GM18870 (cell line): ENCODE data around the gene THRB.

Experiments
- ATAC-seq: cut with Tn5 transposase; IDR thresholded peaks from one replicate; pipeline ENCODE4 v1.9.1; 2021; ENCODE audit warnings: moderate library complexity; ENCODE audit not compliant: unreplicated experiment

The THRB gene

DNA sequence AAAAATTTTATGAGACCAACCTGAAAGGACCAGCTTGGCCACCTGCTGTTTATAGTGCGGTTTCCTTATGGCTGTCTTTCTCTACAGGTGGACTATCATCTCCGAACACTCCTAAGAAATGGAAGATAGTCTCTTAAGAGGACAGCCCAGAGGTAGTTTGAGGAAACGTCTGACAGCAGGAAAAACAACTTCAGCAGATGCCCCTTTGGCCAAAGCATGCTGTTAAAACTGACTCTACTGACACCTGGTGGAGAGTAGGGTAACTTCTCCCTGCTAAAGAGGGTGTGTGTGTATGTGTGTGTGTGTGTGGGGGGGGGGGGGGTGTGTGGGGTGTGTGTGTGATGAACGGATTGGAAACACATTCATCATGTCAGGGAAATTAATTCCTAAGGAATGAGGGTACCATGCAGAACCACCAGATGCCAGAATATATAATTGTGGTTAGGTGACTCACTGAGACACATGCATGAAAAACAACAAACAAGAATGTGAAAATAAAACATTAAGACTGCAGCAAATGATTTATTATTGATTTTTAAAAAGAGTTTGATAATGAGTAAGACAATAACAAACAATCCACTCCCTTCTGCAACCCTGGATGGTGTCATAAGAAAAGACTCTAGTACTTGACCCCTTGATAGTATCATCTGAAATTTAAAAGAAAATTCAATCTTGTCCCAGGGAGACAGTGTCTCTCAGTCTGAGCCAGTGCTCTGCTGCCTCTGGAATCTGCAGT is 256.5 kb downstream of the THRB start:
- ATAC-seq, result peak; percentile 61

DNA sequence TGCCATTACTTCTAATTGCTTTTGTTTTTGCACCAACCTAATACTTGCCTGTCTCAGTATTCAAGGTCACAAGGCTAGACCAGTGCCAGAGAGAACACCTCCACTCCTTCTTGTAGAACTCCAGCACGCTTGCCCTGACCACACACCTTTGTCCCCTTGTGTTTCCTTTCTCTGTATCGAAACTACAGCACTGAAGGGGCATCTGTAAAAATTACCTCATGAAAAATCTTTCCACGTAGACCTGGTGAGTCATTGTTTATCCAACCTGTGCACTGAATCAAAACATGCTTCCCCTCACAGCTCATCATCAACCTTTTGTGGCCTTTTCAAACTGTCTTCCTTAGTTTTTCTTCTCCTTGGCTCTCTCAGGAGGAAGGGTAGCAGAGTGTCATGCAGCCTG is 259.5 kb downstream of the THRB start:
- peak; percentile 84 for ATAC-seq

DNA sequence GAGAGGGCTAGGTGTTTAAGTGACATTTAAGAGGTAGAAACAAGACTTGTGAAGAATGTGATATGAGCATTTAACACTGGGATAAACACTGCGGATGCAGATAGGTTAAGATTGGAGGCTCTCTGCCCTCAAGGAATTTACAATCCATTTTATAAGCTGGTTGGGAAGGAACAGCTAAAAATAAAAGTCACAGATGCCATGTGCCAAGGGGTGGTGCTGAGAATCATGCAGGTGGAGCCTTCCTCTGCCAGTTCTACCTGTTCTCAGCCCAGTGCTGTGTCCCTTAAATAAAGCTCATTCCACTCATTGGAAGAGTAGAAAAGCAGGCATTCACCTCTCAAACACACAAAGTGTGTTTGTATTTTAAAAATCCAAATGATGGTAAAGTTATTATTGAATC is 261.9 kb downstream of the THRB start:
- ATAC-seq, result no peak

GRCh38 chr3:24229468-24230221 is 265.0 kb downstream of the THRB start:
- ATAC-seq, result no peak

GRCh38 chr3:24227635-24228034 is 267.0 kb downstream of the THRB start:
- ATAC-seq, result no peak

- ATAC-seq, result no peak
Observed at GRCh38 chr3:24226397-24226796, 268.3 kb downstream of the THRB start.

GRCh38 chr3:24225385-24225950 is 269.2 kb downstream of the THRB start:
- no peak for ATAC-seq

DNA sequence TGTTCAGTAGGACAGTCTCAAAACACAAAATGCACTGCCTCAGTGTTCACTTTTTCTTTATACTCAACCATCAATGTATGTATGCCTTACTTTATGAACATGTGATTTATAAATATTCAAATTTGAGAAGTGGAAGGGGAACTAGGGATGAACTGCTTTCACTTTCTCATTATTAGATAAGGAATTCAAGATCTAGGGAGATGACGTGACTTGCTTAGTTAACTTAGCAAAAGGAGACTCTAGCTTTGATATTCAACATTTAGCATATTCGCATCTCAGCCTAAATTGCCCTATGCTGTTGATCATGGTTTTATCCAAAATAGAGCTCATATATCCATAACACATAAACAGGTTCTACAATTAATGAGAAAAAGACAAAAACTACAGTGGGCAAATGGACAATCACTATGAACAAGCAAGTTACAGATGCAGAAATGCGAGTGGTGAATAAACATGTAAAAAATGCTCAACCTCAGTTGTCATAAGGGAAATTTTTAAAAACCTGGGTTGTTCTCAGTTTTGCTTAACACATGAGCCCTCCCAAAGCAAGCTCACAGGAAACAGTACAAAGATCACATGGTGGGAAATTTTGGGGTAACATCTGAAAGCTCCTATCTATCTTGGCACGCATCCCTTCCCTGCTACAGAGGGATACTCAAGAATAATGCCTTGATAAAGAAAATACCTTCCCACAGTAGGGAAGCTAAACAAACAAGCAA is 269.8 kb downstream of the THRB start:
- no peak for ATAC-seq

DNA sequence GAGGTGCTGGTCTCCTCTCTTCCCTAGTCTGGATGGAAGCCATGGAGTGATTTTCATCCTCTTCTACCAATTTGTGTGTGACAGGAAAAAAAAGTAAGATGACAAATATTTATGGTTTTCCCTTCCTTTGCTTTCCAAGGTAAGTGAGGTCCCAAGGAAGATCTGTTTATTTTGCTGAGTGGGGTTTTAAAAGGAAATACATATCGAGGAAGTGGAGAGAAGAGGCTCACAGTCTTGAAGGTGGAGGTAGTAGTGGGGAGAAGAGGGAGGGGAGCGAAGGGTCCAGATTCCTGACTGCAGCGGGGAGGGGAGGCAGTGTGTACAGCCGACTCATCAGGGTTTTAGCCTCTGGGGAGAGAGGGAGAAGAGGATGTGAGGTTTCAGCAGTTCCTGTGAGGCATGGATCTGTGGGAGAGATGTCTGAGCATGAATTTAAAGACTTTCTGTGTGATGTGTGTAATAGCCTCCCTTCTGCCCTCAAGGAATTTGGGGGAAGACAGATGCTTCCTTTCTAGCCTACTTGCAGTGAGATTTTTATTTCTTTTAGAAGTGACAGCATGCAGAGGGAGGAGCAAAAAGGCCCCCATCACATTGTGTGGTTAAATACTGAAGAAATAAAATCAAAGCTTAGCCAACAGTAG is 272.4 kb downstream of the THRB start:
- no peak for ATAC-seq

DNA sequence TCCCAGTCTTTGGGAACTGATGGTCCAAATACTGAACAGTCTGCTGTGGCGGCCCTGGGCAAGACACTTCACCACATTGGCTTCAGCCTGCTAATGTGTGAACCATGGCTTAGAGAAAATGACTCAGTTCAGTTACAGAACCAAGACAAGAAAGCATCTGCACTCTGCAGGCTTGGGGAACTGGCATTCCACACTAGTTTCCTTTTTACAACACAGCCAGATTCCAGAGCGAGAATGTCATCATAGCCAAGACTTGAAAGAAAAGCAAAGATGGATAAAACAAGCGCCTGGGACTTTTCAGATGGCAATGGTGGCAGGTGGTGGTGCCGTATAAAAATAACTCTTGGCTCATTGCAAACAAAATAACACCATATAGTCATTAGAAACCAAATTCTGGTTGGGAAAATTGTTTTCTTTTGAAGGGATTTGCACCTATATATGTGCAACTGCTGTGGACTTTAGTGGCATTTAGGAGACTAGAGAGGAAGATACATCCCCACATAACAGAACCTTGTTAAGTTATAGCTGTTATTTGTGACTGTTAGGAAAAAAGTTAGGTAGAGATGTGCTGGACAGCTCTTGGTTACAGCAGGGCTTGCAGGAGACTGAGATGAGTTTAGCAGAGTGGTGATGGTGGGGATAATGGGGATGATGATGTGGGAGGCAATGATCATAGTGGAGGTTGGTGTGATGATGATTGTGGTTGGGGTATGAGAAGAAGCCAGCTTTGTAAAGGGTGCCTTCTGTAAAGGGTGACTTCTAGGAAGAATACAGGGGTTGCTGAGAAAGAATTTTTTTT is 273.6 kb downstream of the THRB start:
- peak; percentile 66 for ATAC-seq

- ATAC-seq, result no peak
Observed at GRCh38 chr3:24215502-24215901, 279.1 kb downstream of the THRB start.

- no peak for ATAC-seq
Observed at GRCh38 chr3:24211381-24211780, 283.3 kb downstream of the THRB start.

- ATAC-seq, result no peak
Observed at GRCh38 chr3:24202071-24202470, 292.6 kb downstream of the THRB start.

- ATAC-seq, result no peak
Observed at GRCh38 chr3:24201301-24201700, 293.3 kb downstream of the THRB start.

GRCh38 chr3:24199775-24200247 is 294.8 kb downstream of the THRB start:
- no peak for ATAC-seq

DNA sequence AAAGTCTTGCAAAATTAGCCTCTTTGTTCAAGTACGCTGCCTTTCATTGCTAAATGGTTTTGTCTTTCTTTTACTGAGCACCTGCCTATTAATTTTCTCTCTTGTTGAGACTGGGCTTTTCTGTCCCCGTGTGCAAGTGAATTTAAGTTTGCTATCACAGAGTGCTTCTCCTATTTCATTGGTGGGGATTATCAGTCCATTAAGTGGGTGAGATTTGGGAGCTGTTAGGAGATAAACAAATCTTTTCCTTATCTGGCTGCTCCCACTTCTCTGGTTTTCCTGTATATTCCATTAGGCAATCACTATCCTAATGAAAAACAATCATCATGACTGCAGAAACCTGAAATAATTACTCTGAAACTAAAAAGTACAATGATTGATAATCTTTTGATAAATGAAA is 295.4 kb downstream of the THRB start:
- no peak for ATAC-seq

- no peak for ATAC-seq
Observed at GRCh38 chr3:24198728-24199127, 295.9 kb downstream of the THRB start.

DNA sequence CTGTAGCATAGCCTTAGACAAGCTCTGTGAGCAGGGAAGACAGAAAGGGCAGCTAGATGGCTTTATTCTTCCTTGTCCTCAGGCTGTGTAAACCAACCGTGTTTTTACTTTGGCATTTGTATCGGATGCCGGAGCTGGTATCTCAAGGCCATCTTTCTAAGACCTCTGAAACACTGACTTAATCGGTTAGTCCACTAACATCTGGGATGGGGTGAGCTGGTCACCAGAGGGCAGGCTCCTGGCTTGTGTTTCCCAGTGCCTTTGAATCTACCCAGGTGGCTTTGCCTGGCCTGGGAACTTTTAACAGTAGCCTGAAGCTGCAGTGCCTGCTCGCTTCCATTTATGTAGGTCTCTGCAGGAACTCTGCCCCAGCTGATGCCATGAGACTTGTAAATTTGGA is 296.8 kb downstream of the THRB start:
- no peak for ATAC-seq

DNA sequence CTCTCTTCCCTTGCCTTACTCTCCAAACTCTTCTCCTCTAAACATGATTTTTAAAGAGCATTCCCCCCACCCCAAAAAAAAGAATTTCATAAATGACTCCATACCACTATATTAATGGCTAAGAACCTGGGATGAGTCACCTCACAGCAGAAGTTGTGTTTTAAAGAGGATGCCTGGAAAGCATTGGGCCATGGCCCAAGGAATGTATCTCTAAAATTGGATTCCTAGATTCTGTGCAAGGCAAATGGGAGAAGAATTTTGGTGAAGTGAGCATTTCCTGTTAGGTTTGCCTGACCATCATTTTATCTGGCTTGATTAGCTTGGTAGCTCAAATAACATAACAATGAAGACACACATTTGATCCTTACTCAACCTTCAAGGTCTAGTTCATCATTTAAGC is 298.1 kb downstream of the THRB start:
- ATAC-seq, result no peak
